Activated CD8-positive, alpha-beta memory T cell treated with anti-CD3 and anti-CD28 coated beads for 1 hour (primary cell): ENCODE results near the gene SCG2.

Source experiments
- DNase-seq, 2 donors: peaks; one replicate each; pipeline ENCODE4 v3.0.0-alpha.2; 2020; ENCODE audit warnings: low read depth in 1 of 2; ENCODE audit errors: extremely low read depth in 1 of 2

The SCG2 gene, protein sequence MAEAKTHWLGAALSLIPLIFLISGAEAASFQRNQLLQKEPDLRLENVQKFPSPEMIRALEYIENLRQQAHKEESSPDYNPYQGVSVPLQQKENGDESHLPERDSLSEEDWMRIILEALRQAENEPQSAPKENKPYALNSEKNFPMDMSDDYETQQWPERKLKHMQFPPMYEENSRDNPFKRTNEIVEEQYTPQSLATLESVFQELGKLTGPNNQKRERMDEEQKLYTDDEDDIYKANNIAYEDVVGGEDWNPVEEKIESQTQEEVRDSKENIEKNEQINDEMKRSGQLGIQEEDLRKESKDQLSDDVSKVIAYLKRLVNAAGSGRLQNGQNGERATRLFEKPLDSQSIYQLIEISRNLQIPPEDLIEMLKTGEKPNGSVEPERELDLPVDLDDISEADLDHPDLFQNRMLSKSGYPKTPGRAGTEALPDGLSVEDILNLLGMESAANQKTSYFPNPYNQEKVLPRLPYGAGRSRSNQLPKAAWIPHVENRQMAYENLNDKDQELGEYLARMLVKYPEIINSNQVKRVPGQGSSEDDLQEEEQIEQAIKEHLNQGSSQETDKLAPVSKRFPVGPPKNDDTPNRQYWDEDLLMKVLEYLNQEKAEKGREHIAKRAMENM

DNA sequence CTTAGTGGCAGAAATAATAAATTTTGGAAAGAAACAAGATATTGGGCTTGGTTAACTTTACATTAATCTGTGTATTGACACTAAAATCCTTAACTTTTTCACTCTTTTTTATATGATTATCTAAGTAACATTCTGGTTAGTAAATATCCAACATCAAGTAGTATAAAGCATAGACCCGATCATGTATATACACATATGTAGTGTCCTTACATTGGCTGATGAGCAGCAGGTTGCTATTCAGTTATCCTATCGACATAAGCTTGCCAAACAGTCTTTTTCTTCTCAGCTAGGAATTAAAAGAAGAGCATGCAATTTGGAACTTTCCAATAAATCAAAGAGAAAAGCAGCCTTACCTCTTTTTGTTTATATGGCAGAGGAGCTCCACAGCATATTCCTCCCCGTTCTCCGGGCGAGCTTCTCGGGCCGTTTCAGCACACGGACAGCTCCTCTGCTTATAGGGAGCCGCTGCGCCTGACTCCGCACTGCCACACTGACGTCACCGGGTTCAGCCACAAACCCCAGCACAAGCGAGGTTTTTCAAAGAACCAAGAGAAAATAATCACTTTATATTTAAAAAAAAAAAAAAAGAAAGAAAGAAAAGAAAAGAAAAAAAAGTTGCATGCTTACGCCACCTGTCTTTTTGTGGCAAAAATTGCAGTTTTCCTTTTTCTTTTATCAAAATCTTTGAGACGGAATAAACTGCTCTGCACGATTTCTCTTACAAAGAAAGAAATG, at the start of gene SCG2:
SCG2 (minus strand) TSS at position 430 of the 735 bp plus-strand sequence. CDS start 3,079 bp downstream, outside the sequence.
- DNase-seq, result peak in 1 of 2 donors; percentile 4

DNA sequence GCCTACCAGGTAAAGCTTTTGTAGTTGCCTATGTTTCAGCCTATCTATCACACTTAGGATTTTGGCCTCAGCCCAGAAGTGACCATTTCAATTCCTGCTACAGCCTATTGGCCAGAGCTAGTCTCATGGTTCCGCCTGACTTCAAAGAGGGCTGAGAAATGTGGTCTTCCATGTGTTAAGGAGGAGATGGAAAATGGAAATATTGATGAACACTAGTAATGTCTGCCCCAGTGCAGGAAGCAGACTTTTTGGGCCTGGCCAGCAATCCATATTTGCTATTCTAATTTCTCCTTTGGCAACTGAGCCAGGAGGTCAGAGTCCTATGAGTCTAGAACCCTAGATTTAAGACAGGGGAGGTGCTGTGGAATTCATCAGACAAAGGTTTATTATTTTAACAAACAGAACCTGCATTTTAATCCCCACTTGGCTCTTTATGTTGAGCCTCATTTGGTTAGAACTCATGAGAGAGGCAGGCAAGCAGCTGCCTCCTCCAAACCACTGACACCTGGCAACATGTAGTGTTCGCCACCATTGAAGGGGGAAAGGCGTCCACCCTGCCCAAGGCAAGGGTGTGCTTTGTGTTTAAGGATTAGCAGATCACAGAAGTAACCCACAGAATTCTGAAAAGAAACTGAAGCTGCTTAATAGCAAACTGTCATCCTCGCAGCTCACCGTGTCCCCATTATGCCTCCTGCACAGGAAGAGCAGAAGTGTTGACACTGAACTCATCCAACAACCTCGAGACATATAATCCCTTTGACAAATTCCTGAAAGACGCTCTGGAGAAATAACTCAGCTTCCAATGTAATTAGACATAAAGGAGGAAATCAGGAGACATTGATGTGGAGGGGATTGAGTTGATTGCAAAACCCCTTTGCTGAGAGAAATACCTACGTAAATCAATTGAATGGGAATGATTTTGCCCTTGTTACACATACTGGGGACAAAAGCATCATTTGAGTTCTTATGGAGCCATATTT, 47.7 kb upstream of the SCG2 start:
- no peak for DNase-seq

DNA sequence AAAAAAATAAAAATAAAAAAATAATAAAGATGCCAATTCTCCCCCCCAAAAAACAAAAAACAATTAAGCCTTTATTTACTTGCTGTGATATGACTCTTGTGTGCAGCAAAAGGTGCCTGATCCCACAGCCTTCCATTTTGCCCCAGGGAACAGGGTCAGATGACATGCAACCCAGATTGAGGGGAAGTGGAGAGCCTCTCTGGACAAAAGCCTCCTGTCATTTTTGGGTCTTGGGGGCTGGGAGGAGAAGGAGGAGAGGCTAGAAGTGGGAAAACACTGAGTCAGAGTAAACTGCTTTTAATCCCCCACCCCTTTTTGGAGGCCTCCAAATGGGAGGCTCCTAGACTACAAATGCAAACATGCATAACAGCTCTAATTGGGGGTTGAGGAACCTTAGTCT, 46.6 kb upstream of the SCG2 start:
- no peak for DNase-seq

DNA sequence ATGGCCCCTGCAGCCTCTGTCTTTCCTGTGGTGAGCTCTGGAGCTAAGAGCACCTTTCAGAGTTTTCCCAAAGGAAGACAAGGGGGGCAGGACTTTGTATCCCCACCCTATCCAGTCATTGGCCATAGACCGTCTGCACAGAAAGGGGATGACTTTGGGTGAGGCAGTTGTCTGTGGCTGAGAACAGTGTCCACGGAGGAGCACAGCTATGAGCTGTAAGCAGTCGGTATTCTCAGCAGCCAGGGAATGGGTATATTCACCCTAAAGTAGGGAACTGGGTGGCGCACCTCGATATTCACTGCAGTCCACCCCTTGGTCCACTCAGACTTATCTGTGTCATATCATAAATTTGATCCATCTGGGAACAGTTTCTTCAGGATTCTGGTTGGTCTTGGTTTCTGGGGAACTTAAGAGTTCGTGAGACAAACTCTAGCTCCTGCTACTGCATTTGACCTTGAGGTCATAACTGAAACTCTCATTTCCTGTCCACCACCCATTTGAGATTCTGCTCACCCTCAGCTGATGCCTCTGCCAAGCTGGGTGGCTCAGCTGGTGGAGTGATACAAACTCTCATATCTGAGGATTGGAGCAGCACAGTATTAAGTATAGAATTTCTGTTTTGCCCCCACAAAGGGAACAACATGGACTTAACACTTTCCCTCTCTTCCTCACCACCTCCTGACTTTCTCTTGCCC, 45.2 kb upstream of the SCG2 start:
- no peak for DNase-seq

DNA sequence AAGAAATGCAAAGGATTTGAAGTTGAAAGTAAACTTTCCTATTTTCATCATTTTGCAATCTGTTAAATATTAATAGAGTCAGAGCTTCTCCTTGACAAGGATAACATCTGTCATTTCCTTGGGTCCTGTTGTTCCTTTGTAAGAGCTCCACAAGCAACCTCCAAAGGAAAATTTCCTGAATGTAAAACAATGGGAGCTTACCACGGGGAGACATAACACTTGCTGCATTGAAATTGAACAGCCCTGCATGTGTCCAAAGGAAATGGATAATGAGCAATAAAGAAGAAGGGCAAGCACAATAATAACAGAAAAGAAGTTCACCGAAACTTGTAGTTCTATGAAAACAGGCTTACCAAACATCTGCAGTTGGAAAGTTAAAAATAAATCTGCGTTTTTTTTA, 42.0 kb upstream of the SCG2 start:
- DNase-seq, result no peak

DNA sequence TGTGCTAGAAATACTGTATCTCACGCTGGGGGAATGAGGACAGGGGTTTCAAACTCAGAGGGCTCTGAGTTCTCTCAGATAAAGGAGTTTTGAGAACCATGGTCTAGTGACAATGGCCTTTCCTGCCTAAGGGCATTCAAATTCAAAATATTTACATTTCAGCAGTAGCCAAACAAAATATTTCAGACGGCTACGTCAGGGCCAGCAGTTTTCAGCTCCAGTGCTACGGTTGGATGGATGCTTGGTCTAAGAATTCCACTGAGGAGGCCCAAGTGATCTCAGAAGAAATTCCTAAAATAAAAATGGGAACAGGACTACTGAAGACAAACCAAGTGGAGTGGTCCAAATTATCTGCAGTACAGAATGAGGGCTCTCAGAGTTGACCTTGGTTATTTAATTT, 41.1 kb upstream of the SCG2 start:
- no peak for DNase-seq

DNA sequence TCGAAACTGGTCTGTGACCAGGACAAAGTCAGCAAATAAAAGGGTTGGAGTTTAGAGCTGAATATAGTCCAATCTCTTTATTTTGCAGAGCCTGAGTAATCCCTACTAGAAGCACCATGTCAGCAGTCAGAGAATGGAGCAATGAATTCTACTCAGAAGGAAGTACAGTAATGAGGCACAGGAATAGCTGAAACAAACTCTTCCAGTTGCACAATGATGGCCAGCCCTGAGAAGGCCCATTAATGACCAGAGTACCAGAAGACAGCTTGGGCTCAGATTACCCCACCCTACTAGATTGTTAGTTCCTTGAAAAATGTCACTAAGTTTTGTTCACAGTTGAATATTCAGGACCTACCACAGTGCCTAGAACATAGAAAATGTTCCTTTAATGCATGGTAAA, 40.3 kb upstream of the SCG2 start:
- DNase-seq, result no peak

DNA sequence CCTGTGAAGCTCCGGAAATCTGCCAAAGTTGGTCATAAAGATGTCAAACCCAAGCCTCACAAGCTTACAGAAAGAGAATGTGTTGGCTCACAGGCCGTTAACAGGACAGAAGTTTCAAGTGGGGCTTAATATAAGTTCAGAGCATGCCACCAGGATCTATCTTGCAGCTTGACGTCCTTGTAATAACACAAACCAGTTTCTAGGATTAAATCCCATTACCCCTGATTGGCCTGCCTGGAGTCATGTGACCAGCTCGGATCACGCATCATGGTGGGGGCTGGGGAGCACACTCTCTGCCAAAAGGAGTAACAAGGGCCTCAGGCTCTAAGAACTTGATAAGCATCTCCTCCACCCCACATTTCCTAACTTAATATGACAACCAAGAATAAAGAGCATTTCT, 38.9 kb upstream of the SCG2 start:
- DNase-seq, result no peak

DNA sequence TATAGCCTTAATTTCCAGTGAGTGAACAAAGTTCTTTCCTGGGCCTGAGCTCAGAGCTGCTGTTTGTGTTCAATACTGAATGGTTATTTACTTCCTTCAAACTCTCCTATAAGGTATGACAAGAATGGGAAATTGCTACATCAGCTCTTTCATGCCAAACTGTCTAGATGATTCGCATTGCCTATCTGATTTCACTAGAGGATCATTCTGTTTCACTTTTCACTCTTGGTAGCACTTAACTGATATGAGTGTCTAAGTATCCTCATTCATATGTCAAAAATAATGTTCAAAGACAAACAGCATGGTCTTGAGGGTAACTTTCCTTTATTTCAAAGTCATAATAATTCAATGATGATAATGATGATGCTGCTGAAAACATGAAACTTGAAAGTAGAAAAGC, 32.9 kb upstream of the SCG2 start:
- DNase-seq, result no peak

DNA sequence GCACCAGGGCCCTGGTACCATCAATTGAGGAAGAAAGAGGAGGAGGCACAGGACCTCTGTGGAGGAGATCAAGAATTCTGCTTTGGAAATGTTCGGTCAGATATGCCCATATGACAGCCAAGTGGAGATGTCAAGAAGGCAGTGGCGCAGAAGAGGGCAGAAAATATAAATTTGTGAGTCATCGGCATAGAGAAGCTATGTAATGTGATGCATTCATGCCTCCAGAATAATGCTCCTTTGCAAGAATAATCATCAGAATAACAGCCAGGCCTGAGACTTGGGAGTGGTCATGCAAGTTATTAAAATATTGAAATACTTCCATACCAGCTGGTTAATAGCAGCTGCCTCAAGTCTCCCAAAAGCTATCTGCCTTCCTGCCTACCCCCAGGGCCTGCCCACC, 32.1 kb upstream of the SCG2 start:
- no peak for DNase-seq

DNA sequence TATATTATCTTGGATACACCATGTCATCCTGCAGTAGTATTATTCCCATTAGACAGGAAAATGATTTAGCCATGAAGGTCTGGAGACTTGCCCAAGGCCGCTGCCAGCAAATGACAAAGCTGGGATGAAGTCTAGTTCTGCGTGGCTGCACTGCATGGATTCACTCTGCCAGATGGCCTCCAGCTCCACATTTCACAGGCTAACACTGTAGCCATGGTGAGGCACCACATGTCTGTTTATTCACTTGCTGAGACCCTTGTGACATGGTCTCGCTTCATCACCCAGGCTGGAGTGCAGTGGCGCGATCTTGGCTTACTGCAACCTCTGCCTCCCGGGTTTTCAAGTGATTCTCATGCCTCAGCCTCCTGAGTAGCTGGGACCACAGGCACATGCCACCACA, 31.5 kb upstream of the SCG2 start:
- no peak for DNase-seq

DNA sequence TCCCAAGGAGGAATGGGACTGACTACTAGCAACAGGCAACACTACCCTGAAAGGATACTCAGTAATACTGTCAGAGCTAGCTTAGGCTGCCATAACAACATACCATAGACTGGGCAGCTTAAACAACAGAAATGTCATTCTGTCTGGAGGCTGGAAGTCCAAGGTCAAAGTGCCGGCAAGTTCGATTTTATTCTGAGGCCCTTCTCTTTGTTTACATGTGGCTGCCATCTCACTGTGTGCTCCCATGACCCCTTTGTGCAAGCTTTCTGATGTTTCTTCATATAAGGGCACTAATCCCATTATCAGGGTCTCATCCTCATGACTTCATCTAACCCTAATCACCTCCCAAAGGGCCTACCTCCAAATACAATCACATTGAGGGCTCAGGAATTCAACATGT, 30.7 kb upstream of the SCG2 start:
- no peak for DNase-seq

DNA sequence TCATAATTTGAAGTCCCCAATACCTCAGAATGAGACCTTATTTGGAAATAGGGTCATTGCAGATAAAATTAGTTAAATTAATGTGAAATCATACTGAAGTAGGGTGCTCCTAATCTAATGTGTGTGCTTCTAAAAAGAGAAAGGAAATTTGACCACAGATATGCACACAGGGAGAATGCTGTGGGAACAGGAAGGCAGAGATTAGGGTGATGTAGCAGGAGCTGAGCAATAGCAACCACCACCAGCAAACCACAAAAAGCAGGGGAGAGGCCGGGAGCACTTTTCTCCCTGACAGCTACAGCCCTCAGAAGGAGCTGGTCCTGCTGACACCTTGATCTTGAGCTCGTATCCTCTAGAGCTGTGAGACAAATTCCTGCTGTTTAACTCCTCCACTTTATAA, 24.6 kb upstream of the SCG2 start:
- DNase-seq, result no peak

DNA sequence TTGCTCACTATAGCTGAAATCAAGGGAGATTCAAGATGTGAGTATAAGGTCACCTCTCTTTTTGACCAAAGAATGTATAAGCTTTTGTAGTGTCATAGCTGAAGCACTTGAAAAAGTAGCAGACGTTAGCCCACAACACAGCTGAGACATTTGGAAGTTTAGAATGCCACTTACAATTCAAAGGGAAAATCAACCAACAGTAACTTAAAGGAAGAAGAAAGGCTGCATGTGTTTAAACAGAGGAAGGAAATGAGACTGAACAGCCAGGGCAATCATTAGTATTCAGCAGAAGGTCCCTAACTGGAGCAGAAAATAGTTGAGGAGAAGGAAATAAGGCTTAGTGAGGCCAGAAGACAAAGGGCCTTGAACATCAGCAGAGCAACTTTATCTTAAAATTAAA, 23.5 kb upstream of the SCG2 start:
- DNase-seq, result no peak

DNA sequence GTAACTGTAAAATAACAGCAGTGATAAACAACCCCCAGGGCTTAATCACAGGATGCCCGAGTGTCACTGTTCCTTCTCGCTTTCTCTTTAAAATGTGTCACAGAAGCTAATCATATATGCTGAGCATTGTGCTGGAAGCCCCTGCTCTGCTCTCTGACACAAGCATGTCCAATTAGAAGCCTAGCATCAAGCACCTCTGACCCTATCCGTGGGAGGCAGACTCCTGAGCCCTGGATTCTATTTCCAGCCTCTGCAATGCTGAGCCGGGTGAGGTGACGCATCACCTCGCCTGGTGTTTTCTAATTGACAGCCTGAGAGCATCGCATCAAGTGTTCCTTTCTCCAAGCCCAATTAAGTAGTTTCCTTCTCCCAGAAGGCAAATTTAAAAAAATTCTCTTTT, 19.7 kb upstream of the SCG2 start:
- no peak for DNase-seq

DNA sequence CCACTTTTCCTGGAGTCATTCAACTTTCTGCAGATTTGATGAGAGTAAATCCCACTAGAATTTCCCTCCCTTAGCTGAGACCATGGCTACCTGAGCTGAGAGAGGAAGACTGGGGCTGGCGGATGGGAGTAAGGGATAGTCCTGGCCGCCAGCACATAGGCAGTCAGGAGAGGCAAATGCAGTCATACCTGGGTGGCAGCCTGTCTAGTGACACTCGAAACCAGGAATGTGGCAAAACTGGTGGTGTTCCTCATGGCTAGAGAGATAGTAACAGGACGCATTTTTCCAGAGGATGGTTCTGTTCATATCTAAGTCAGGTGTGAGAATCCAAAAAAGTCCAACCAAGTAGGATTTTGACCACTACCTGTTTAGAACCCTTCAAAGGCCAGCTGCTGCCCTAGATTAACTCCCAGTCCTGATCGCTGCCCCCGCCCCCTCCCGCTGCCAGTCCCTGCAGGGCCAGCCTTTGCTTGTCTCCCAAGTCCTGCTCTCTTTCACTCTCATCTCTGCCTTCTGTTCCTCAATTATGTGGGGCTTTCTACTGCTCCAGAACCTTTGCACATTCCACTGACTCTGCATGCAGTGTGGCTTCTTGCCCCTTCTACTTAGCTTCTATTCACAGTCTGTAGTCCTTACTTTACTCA, 17.4 kb upstream of the SCG2 start:
- no peak for DNase-seq

DNA sequence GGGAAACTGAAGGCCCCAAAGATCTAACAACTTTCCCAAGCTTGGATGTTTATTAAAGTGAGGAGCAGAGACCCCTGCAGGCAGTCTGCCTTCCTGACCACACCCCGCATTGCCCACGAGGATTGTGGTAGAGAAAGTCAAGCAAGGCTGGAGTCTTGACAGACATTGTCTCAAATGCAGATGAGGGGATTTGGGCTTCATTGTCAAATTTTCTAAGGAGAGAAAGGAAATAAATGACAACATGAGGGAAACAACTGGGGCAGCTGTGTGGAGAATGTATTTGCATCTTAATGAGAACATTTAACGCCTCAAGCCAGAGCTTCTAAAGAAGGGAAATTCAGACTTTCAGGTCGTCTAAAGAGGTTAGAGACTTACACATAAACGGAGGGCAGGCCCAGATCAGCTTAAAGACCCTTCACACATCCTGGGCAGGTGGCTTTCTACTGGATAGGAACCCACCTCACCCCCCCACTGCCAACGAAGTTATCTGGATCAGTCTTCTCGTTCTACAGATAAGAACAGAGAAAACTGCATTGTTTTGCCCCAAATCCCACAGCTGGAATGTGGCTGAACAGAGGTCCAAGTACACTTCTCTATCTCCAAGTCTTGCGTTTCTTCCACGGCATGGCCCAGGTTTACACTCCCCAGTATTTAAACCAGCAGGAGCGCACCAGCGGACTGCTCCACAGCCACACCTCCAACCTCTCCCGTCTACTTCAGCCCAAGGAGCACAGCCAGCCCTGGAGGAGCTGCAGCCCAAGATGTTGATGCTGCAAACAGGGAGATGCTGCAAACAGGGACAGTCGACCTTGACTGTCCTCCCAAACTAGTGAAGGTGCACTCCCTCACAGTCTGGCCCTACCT, 16.2 kb upstream of the SCG2 start:
- no peak for DNase-seq

DNA sequence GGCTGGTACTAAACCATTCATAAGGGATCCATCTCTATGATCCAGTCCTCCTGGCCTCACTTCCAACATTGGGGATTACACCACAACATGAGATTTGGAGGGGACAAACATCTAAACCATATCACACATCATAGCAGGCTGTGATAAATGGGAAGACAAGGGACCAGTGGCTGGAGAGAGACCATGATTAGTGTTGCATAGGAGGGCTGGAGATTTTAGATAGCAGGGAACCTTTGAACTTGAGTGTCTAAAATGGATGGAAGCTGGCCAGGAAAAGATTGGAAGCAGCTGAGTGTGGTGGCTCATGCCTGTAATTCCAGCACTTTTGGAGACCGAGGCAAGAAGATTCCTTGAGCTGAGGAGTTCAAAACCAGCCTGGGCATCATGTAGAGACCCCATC, 12.4 kb upstream of the SCG2 start:
- DNase-seq, result no peak
